GM21360 (cell line): ENCODE measurements around the gene AMBRA1.

ENCODE experiments used
- ATAC-seq: cut with Tn5 transposase; IDR thresholded peaks from one replicate; pipeline ENCODE4 v1.9.1; 2021; ENCODE audit warnings: mild to moderate bottlenecking, moderate library complexity; ENCODE audit not compliant: unreplicated experiment

The AMBRA1 gene

DNA sequence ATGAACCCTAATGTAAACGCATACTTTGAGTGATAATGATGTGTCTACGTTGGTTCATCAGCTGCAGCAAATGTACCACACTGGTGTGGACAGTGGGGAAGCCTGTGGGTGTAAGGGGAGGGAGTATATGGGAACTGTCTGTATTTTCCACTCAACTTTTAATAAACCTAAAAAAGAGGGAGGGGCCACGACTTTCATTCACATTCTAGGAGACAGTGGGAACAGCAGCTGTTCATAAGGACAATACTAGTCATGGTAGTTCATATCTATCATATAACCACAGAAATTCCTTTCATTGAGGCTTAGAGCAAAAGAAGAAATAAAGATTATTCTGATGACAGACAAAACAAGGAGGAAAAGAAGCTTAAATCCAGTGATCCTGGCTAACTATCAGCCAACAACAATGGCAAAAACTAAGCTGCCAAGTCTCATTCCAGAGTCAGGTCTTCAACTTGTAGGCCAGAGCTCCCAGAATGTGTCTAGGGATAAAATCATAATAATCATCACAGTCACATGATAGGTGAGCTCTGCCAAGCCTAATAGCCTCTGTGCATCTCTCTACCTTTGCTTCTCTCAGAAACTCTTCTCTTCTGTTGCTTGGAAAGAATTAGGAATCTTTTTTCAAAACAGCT is 142.9 kb downstream of the AMBRA1 start:
- no peak for ATAC-seq

DNA sequence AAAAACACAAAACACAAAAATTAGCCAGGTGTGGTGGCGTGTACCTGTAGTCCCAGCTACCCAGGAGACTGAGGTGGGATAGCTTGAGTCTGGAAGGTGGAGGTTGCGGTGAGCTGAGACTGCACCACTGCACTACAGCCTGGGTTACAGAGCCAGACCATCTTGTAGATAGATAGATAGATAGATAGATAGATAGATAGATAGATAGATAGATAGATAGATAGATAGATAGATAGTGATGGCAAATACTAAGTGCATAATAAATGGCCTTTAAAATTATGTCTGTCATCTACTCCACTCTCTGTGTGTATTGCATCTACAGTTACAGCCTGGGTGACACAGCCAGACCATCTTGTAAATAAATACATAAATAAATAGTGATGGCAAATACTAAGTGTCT is 146.3 kb downstream of the AMBRA1 start:
- no peak for ATAC-seq

GRCh38 chr11:46445920-46446771 is 147.7 kb downstream of the AMBRA1 start:
- ATAC-seq = no peak

- no peak for ATAC-seq
Measured at GRCh38 chr11:46445192-46445919, 148.5 kb downstream of the AMBRA1 start.

- no peak for ATAC-seq
Measured at GRCh38 chr11:46444305-46444704, 149.5 kb downstream of the AMBRA1 start.

DNA sequence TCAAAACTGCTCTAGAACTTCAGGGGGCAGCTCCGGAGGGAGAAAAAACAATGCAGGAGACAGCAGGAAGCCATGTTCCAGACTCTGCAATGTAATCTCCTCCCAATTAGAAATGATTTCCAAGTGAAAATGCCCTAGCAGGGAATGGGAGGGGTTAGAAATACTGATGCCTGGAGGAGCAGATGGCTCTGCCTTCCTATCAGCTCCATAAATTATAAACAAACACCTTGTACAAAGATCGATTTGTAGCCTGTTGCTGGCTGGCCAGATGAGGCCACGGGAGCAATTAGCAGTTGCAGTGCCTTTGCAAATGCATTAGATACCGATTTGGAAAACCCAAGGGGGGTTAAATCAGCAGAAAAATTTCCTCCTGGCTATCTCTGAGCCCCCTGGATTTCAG is 155.6 kb downstream of the AMBRA1 start:
- ATAC-seq = no peak

- ATAC-seq = no peak
Measured at GRCh38 chr11:46437122-46437689, 156.6 kb downstream of the AMBRA1 start.

DNA sequence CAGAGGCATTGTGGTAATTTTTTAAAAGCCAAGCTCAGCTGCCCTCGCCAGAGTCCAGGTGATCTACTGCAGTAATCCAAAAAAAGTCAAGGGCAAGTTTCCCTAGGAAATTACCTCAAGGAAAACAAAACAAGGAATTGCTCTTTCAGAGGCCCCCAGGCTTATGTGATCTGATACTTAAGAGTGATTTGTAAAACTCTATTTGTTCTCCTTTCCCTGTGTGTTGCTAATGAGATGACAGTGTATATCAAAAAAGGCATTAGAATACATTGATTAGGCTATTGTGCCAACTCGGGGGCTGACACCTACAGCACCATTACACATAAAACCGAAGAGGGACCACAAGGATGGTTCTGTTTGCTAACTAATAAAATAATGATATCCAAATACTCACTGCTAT is 157.7 kb downstream of the AMBRA1 start:
- ATAC-seq = no peak

- ATAC-seq = no peak
Measured at GRCh38 chr11:46435679-46436078, 158.1 kb downstream of the AMBRA1 start.

- ATAC-seq = no peak
Measured at GRCh38 chr11:46431211-46431610, 162.6 kb downstream of the AMBRA1 start.

DNA sequence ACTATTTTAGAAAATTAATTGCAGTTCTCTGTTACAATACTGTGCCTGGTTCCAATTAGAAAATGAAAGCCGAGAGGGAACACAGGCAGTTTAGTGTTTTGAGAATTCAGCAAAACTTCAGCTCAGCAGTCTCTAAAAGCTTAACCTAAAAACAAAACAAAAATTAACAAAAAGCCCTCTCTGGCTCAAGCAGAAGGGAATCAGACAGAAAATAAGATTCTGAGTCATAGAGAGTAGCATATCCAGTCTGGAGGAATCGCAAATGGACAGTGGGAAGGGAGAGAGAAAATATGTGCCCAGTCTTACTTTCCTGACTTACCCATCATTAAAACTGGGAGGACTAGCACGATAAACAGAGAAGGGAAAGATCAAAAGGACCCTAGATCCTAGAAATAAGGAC is 164.1 kb downstream of the AMBRA1 start:
- ATAC-seq = no peak

DNA sequence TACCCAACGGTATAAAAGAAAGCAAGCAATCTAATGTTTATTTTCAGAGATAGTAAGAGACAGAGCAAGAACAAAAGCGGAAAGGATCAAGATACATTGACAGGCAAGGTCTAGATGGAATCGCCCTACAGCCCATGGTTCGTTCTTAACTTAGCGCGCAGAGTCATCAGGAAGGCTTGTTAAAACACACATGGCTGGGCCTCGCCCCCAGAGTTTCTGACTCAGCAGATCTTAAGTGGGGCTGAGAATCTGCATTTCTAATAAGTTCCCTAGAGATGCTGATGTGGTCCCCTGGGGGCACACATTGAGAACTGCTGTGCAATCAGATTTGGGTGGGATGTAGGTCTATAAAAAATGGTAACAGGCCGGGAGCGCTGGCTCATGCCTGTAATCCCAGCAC is 166.5 kb downstream of the AMBRA1 start:
- no peak for ATAC-seq

DNA sequence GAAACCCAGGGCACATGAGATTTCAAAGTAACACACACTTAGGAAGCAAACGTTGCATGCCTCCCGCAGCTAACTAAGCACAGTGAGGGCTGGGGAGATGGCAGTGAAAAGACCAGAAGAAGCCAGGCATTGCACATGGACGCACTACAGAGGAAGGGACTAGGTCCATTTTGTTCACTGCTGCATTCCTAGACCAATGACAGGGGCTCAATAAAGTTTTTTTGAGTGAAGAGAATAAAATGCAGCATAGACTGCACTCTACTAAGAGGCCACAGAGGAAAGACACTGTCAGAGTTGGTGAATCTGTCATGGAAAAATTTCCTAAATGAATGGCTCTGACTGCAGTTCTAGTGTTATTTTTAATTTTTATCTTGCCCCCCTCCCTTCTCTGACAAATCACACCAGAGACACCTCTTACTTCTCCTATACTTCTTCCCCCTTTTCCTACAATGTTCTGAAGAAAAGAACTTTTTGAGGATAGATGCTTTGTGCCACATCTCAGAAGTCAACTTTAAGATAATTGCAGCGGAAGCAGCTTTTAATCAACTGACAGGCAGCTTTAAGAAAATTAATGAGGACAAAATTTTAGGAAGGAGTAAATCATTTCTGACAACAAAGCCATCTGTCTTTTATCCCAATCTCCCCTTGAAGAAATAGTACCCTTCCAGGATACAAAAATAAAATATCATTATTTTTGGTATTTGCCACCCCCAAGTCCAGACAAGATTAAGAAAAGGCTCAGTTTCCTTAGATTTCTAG is 167.4 kb downstream of the AMBRA1 start:
- no peak for ATAC-seq

DNA sequence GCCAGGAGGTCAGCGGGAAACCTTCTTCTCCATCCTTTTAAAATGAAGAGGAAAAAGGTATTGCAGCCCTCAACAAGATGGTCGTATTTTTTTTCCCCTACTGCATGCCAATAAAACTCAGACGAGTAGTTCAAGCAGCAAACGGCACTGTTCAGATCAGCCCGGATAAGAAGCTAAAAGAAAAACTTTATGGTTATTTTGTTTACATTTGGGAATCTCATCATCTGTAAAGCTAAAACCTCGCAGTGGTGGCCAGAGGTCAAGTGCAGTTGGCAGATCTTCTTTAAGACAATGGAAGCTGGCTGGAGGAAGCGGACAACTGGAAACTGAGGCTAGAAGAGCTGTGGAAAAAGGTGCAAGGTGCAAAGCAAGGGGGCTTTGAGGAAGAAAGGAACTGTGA is 171.2 kb downstream of the AMBRA1 start:
- no peak for ATAC-seq

GRCh38 chr11:46421257-46421880 is 172.5 kb downstream of the AMBRA1 start:
- ATAC-seq = no peak

DNA sequence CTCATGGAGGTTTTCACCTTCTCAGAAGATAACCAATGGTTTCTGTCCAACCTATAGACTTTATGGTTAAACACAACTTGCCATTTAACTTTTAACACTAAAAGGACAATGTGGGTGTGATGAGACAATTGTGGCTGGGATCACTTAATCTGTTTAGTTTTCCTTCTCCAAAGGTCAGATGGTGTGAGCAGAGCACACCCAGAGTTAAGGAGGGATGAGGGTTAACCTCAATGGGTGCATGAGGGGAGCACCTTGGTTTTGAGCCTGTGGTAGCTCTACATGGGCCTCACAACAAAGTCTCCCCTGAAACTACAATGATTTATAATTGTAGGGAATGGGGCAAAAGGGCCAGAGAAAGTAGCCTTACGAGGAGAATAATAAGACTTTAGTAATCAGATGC is 173.3 kb downstream of the AMBRA1 start:
- ATAC-seq = no peak

- no peak for ATAC-seq
Measured at GRCh38 chr11:46418751-46419150, 175.1 kb downstream of the AMBRA1 start.

DNA sequence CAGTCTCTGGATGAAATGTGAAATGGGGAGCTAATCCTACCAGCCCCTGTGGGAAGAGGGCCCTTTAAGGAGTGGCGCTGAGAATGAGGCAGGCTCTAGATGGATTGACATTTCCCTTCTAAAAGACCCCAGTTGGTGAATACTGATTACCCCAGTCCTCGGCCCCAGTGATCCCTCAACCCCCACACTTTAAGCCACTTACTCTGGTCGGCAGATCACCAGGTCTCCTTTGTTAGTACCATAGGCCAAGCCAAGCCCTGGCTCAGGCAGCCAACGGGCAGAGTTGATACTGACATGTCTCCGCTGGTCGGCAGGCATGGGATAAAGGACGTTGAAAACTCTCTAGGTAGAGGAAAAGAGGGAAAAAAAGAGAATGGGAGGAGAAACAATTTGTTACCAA is 176.1 kb downstream of the AMBRA1 start:
- no peak for ATAC-seq

DNA sequence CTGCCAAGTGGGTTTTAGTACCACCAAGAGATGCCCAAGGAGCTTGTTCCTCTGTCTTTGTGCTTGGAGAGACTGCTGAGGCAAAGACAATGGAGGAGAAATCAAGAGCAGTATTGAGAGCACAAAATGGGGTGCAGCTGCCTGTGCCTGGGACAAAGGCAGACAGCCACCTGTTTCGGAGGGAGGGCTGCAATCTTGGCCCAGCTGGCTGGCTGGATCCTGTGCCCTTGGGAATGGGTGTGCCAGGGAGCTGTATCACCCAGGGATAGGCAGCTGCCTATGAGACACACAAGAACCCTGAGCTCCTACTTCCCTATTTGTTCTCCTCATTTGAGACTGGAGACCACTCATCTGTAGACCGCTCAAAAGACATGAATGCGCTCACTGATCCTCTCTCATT is 178.9 kb downstream of the AMBRA1 start:
- no peak for ATAC-seq

- ATAC-seq = no peak
Measured at GRCh38 chr11:46414466-46414796, 179.4 kb downstream of the AMBRA1 start.
